A673 (cell line): ENCODE data around the gene GNG12.

ENCODE experiments used
- CTCF ChIP-seq: fragments of 300-800, 200-600 bp; sonication (generic); conservative IDR thresholded peaks from 2 replicates; pipeline ENCODE4 v1.5.1; 2017; ENCODE audit warnings: low read depth, mild to moderate bottlenecking, antibody characterized with exemption, low read length, moderate library complexity, mixed read lengths
- EZH2 ChIP-seq: fragments of 200-600 bp; sonication (generic); IDR thresholded peaks from 2 replicates; pipeline ENCODE4 v1.6.1; 2017; ENCODE audit warnings: borderline replicate concordance, low read depth, mild to moderate bottlenecking, mixed read lengths, antibody characterized with exemption, low read length; ENCODE audit not compliant: poor library complexity, severe bottlenecking

- no peak for TF ChIP-seq CTCF
- TF ChIP-seq EZH2: no peak
Observed at GRCh38 chr1:67735206-67735605, 98.1 kb downstream of the GNG12 start.
